ENCODE measurements around the gene PTPRQ. TPM values are rescaled to one million over a fixed set of nuclear protein-coding genes. Genes with fewer than 3 reads are reported as not detected.

Gene PTPRQ
- total RNA-seq, 1 donor from 2014 or later: not detected

- intact Hi-C loops (cut with micrococcal nuclease): no loop called here
These were observed 256.3 kb downstream of the PTPRQ start for GRCh38 chr12:80700327-80700726.

GRCh38 chr12:80701388-80701787 is 257.4 kb downstream of the PTPRQ start:
- intact Hi-C loops (cut with micrococcal nuclease): no loop called here

GRCh38 chr12:80702889-80703805 is 259.1 kb downstream of the PTPRQ start:
- intact Hi-C loops (cut with micrococcal nuclease): no loop called here

GRCh38 chr12:80704420-80704819 is 260.4 kb downstream of the PTPRQ start:
- intact Hi-C loops (cut with micrococcal nuclease): no loop called here

- intact Hi-C loops (cut with micrococcal nuclease): no loop called here
These were observed 263.2 kb downstream of the PTPRQ start, which contains the start of gene MYF6 for GRCh38 chr12:80707126-80707829. Gene MYF6, plus strand, starts transcription at chr12:80707634. Its CDS starts 86 bp downstream, at chr12:80707720.

GRCh38 chr12:80707830-80708258 is 263.8 kb downstream of the PTPRQ start:
- intact Hi-C loops (cut with micrococcal nuclease): no loop called here

- intact Hi-C loops (cut with micrococcal nuclease): no loop called here
These were observed 264.4 kb downstream of the PTPRQ start for GRCh38 chr12:80708259-80708974.

GRCh38 chr12:80708975-80709328 is 264.9 kb downstream of the PTPRQ start:
- intact Hi-C loops (cut with micrococcal nuclease): no loop called here

- intact Hi-C loops (cut with micrococcal nuclease): no loop called here
These were observed 266.0 kb downstream of the PTPRQ start for GRCh38 chr12:80709811-80710726.

- intact Hi-C loops (cut with micrococcal nuclease): no loop called here
These were observed 266.9 kb downstream of the PTPRQ start for GRCh38 chr12:80710727-80711449.

GRCh38 chr12:80711866-80712265 is 267.8 kb downstream of the PTPRQ start:
- intact Hi-C loops (cut with micrococcal nuclease): no loop called here

GRCh38 chr12:80712866-80713265 is 268.8 kb downstream of the PTPRQ start:
- intact Hi-C loops (cut with micrococcal nuclease): no loop called here

GRCh38 chr12:80713419-80713818 is 269.4 kb downstream of the PTPRQ start:
- intact Hi-C loops (cut with micrococcal nuclease): no loop called here

- intact Hi-C loops (cut with micrococcal nuclease): no loop called here
These were observed 270.0 kb downstream of the PTPRQ start for GRCh38 chr12:80714055-80714454.

GRCh38 chr12:80714846-80715245 is 270.8 kb downstream of the PTPRQ start:
- intact Hi-C loops (cut with micrococcal nuclease): no loop called here

- intact Hi-C loops (cut with micrococcal nuclease): no loop called here
These were observed 271.7 kb downstream of the PTPRQ start for GRCh38 chr12:80715713-80716249.

- intact Hi-C loops (cut with micrococcal nuclease): no loop called here
These were observed 272.8 kb downstream of the PTPRQ start, which contains the start of gene MYF5 for GRCh38 chr12:80716696-80717469. Gene MYF5, plus strand, starts transcription at chr12:80716912. Its CDS starts 152 bp downstream, at chr12:80717064.

GRCh38 chr12:80717856-80718255 is 273.8 kb downstream of the PTPRQ start:
- intact Hi-C loops (cut with micrococcal nuclease): no loop called here

GRCh38 chr12:80720516-80720915 is 276.5 kb downstream of the PTPRQ start:
- intact Hi-C loops (cut with micrococcal nuclease): no loop called here

Measured in T-helper 2 cell treated with Interferon-gamma antibody and Interleukin-4, amounts not matched to agents 100 ng/mL and 5 ng/mL, for 36 hours (primary cell).